Amniotic stem cell (primary cell): ENCODE results near the gene CFAP52.
"Not testable (repeated sequence)": the region's sequence is repeated elsewhere in the genome, so short reads cannot be mapped to it uniquely, and the experiment has no call there.

Source experiments
- DNase-seq: peaks from one replicate; lab custom pipeline; 2025; lab: John Stamatoyannopoulos, UW

Gene CFAP52, protein sequence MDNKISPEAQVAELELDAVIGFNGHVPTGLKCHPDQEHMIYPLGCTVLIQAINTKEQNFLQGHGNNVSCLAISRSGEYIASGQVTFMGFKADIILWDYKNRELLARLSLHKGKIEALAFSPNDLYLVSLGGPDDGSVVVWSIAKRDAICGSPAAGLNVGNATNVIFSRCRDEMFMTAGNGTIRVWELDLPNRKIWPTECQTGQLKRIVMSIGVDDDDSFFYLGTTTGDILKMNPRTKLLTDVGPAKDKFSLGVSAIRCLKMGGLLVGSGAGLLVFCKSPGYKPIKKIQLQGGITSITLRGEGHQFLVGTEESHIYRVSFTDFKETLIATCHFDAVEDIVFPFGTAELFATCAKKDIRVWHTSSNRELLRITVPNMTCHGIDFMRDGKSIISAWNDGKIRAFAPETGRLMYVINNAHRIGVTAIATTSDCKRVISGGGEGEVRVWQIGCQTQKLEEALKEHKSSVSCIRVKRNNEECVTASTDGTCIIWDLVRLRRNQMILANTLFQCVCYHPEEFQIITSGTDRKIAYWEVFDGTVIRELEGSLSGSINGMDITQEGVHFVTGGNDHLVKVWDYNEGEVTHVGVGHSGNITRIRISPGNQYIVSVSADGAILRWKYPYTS

GRCh38 chr17:9576521-9577372 is at the start of gene CFAP52:
Gene CFAP52 (plus strand): TSS chr17:9576642. CDS start chr17:9576696, 54 bp downstream.
- DNase-seq, result peak; percentile 59

DNA sequence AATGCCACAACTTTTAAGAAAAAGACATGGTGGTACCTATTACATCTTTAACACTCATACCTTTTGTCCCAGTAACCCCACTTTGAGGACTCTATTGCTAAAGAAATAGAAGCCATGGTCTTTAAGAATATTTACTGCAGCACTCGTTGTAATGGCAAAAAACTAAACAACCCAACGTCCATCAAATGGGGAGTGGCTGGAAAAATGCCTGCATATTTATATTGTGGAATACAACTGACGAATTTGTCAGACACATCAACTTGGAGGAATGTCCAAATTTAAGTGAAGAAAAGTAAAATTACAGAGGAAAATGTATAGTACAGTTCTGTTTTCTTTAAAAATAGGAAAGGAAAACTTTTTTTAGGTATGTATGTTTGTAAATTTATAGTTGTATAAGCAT is 48.7 kb upstream of the CFAP52 start:
- no peak for DNase-seq

- DNase-seq, result no peak
These were observed 47.3 kb upstream of the CFAP52 start for GRCh38 chr17:9529033-9529700.

DNA sequence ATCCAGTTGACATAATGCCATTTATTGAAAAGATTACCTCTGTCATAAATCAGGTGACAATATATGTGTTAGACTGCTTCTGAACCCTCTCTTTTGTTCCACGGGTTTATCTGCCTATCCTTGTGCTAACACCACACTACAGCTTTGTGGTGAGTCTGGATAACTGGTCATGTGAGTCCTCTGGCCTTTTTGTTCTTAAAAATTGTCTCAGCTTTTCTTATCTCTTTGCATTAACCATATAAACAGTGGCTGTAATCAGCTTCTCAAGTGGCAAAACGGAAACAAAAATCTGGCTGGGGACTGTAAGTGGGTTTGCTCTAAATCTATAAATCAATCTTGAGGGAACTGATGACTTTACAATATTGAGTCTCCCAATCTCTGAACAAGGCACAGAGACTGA is 45.4 kb upstream of the CFAP52 start:
- no peak for DNase-seq

- DNase-seq, result no peak
These were observed 43.7 kb upstream of the CFAP52 start for GRCh38 chr17:9532715-9533114.

- DNase-seq, result no peak
These were observed 43.0 kb upstream of the CFAP52 start for GRCh38 chr17:9533441-9533840.

GRCh38 chr17:9536061-9536460 is 40.4 kb upstream of the CFAP52 start:
- DNase-seq, result no peak

DNA sequence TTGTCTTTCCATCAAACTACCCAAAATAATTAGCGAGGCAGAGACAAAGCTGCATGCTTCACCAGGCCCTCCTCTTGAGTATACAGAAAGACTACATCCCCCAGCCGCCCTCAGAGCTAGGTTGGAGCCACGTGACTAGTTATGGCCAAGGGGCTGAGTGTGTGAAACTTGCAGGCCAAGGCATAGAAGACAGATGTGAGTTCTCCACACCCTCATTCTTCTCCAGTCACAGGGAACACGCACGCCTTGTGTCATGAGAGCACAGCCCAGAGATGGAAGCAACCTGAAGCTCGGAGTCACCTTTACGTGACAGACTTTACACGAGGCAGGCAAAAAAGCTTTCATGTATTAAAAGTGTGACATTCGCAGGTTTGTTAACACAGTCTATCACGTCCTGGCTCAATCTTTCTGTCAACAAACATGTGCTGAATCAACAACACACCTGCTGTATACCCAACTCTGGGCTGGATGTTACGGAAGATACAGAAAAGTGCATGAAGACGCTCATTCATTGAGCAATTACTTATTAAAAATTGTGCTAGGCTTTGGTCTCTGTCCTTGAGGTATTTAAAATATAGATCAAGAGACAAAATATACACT is 39.2 kb upstream of the CFAP52 start:
- DNase-seq, result no peak

GRCh38 chr17:9538626-9539025 is 37.8 kb upstream of the CFAP52 start:
- DNase-seq, result no peak

GRCh38 chr17:9541718-9542117 is 34.7 kb upstream of the CFAP52 start:
- no peak for DNase-seq

GRCh38 chr17:9544221-9544620 is 32.2 kb upstream of the CFAP52 start:
- no peak for DNase-seq

- no peak for DNase-seq
These were observed 27.2 kb upstream of the CFAP52 start for GRCh38 chr17:9549215-9549614.

- DNase-seq, result no peak
These were observed 23.3 kb upstream of the CFAP52 start for GRCh38 chr17:9553181-9553580.

DNA sequence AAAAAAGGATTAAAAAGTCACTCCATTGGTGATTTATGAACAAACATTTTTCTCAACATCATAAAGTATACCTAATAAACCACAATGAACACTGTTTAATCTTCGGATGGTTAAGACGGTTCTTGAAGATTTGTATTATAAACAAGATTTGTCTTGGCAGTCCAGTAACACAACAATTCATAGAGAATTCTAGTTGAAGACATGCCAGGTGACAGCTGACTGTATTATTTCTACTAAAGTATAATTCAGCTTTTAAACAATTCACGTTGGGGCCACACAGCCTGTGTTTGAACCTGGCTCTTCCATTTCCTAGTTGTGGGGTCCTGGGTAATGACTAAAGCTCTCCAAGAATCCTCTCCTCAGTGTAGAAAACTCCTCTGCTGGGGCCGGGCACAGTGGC is 22.8 kb upstream of the CFAP52 start:
- no peak for DNase-seq

DNA sequence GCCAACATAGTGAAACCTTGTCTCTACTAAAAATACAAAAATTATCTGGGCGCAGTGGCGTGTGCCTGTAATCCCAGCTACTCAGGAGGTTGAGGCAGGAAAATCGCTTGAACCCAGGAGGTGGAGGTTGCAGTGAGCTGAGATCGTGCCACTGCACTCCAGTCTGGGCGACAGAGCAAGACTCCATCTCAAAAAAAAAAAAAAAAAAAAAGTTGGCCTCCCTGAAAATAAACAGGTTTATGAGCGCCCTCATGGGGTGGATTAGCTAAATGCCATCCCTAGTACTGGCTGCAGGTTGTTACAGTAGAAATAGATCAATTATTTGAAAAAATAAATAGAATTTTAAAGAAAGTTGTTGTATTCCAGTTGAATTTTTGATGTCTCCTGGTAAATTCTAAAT is 21.7 kb upstream of the CFAP52 start:
- peak; percentile 3 for DNase-seq

DNA sequence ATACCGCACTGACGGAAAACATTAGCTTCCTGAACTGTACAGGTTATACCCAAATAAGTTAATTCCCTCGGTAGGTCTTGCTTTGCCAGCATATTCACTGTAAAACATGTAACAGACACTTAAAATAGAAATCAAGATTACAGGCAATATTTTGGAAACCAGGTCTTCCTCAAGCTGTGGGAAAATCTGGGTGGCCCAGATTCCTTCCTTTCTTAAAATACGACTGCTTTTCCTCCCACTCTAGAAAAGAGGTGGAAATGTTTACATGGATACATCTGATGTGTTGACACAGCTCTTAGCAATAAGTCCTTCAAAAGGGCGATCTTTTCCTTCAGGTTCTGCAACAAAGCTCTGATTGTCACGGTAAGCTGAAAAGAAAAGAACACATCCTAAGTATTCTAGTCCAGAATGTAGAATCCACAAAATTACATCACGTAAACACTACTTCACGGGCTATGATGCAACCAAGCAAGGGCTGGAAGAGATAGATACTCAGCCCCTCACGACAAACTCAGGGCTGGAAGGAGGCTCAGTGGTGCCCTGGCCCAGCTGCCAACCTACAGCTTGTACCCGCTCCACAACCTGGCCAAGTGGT is 19.2 kb upstream of the CFAP52 start:
- no peak for DNase-seq

- DNase-seq, result no peak
These were observed 18.6 kb upstream of the CFAP52 start for GRCh38 chr17:9557857-9558256.

GRCh38 chr17:9564104-9564503 is 12.3 kb upstream of the CFAP52 start:
- DNase-seq, result no peak

DNA sequence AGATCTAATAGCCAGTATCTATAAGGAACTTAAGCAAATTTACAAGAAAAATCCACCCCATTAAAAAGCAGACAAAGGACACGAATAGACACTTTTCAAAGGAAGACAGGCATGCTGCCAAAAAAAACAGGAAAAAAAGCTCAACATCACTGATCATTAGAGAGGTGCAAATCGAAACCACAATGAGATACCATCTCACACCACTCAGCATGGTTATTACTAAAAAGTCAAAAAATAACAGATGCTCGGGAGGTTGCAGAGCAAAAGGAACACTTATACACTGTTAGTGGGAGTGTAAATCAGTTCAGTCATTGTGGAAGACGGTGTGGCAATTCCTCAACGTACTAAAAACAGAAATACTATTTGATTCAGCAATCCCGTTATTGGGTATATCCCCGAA is 10.4 kb upstream of the CFAP52 start:
- DNase-seq, result no peak

DNA sequence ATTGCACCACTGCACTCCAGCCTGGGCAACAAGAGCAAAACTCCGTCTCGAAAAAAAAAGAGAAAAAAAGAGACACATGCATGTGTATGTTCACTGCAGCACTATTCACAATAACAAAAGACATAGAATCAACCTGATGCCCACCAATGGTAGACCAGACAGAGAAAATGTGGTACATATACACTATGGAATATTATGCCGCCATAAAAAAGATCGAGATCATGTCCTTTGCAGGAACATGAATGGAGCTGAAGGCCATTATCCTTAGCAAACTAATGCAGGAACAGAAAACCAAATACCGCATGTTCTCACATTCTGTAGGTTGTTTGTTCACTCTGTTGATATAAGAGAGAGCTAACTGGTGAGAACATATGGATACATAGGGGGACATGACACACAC is 9.7 kb upstream of the CFAP52 start:
- DNase-seq, result not testable (repeated sequence)

- DNase-seq, result no peak
These were observed 8.4 kb upstream of the CFAP52 start for GRCh38 chr17:9568004-9568403.
